GM19372 (cell line): ENCODE measurements around the gene SMARCD2.

Experiments
- ATAC-seq: cut with Tn5 transposase; IDR thresholded peaks from one replicate; pipeline ENCODE4 v1.9.1; 2021; ENCODE audit warnings: mild to moderate bottlenecking, low read depth, moderate library complexity; ENCODE audit not compliant: unreplicated experiment

The SMARCD2 gene

GRCh38 chr17:63833741-63834373 is 8.6 kb downstream of the SMARCD2 start:
- ATAC-seq: no peak

GRCh38 chr17:63833026-63833740 is 9.3 kb downstream of the SMARCD2 start:
- ATAC-seq: no peak

GRCh38 chr17:63832455-63832854 is 10.0 kb downstream of the SMARCD2 start:
- ATAC-seq: no peak

GRCh38 chr17:63832014-63832413 is 10.5 kb downstream of the SMARCD2 start:
- no peak for ATAC-seq

- no peak for ATAC-seq
Measured at GRCh38 chr17:63831505-63831904, 11.0 kb downstream of the SMARCD2 start.

- ATAC-seq: no peak
Measured at GRCh38 chr17:63830904-63831491, 11.5 kb downstream of the SMARCD2 start.

- no peak for ATAC-seq
Measured at GRCh38 chr17:63830278-63830677, 12.2 kb downstream of the SMARCD2 start.

GRCh38 chr17:63828936-63829335 is 13.5 kb downstream of the SMARCD2 start:
- ATAC-seq: no peak

GRCh38 chr17:63827801-63828221 is 14.7 kb downstream of the SMARCD2 start:
- no peak for ATAC-seq

- ATAC-seq: peak; percentile 80
Measured at GRCh38 chr17:63827002-63827800, 15.3 kb downstream of the SMARCD2 start, which contains the start of the genes FTSJ3 and PSMC5. Gene FTSJ3, minus strand, starts transcription at chr17:63827663. Its CDS starts 761 bp downstream, at chr17:63826902. Gene PSMC5, plus strand, starts transcription at chr17:63827431. Its CDS starts 60 bp downstream, at chr17:63827491.

- ATAC-seq: no peak
Measured at GRCh38 chr17:63826468-63827001, 15.9 kb downstream of the SMARCD2 start.

- ATAC-seq: no peak
Measured at GRCh38 chr17:63824362-63824761, 18.1 kb downstream of the SMARCD2 start.

- ATAC-seq: no peak
Measured at GRCh38 chr17:63823659-63824331, 18.7 kb downstream of the SMARCD2 start.

- no peak for ATAC-seq
Measured at GRCh38 chr17:63822537-63822936, 19.9 kb downstream of the SMARCD2 start.

- ATAC-seq: no peak
Measured at GRCh38 chr17:63821804-63822203, 20.7 kb downstream of the SMARCD2 start.

- no peak for ATAC-seq
Measured at GRCh38 chr17:63820963-63821561, 21.4 kb downstream of the SMARCD2 start.

GRCh38 chr17:63819585-63820537 is 22.6 kb downstream of the SMARCD2 start:
- ATAC-seq: no peak

GRCh38 chr17:63819131-63819530 is 23.4 kb downstream of the SMARCD2 start:
- no peak for ATAC-seq
